Measurements from ENCODE around the gene BRDT.

DNA sequence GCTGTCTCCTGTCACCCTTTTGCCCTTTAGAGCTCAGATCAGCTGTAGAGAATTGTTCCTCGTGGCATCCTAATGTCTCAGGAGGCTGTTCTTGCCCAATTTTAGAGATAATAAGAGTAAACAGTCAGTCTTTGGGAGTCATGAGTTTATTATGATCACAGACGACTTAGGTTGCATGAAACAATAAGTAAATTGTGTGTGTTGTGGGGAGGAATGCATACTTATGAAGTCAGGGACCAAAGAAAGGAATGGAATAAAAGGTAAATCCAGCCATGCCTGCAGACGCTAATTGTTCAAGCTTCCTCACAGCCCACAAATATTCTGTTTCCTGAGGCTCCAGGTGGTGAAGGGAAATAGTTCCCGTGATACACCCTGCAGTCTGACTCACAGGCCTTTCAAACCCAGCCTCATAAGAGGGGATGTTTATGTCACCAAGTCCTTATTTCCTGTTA, 81.5 kb downstream of the BRDT start:
- TF ChIP-seq, protein P1, sequence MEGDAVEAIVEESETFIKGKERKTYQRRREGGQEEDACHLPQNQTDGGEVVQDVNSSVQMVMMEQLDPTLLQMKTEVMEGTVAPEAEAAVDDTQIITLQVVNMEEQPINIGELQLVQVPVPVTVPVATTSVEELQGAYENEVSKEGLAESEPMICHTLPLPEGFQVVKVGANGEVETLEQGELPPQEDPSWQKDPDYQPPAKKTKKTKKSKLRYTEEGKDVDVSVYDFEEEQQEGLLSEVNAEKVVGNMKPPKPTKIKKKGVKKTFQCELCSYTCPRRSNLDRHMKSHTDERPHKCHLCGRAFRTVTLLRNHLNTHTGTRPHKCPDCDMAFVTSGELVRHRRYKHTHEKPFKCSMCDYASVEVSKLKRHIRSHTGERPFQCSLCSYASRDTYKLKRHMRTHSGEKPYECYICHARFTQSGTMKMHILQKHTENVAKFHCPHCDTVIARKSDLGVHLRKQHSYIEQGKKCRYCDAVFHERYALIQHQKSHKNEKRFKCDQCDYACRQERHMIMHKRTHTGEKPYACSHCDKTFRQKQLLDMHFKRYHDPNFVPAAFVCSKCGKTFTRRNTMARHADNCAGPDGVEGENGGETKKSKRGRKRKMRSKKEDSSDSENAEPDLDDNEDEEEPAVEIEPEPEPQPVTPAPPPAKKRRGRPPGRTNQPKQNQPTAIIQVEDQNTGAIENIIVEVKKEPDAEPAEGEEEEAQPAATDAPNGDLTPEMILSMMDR (optimal IDR thresholded peaks at IDR 0.05 in 1 of 3, IDR thresholded peaks at IDR 0.05 in 1 of 3, conservative IDR thresholded peaks at IDR 0.05 in 1 of 3; ENCODE audit: extremely low read depth in 1 of 3, insufficient read depth in 2 of 3, low read length in 3 of 3): no peak
- TF ChIP-seq EZH2 (IDR thresholded peaks at IDR 0.05; ENCODE audit: low read length): no peak

Data from keratinocyte (primary cell).